Fibroblast of villous mesenchyme (primary cell): ENCODE measurements around the gene ARHGAP35. TPM values are rescaled to one million over a fixed set of nuclear protein-coding genes. Genes with fewer than 3 reads are reported as not detected.
A peak's percentile ranks its signal among the peaks of the same experiment; 100 is the strongest.
"Not testable (repeated sequence)": the region's sequence is repeated elsewhere in the genome, so short reads cannot be mapped to it uniquely, and the experiment has no call there.

Experiments
- DNase-seq: peaks from one replicate; pipeline ENCODE4 v3.0.0-alpha.2; 2010; ENCODE audit warnings: low read depth
- H3K4me3 ChIP-seq: 2 replicates; pipeline ENCODE4 v1.5.1; 2011; ENCODE audit warnings: low read depth, mild to moderate bottlenecking, low read length
- total RNA-seq: library from RNA; depleted of rRNA; stranded (reverse); fragments of >200 nt; gene quantifications from 2 replicates; pipeline ENCODE4 v1.2.3, GENCODE V29; 2012
- TF ChIP-seq, protein P1 (sequence below): IDR thresholded peaks from 2 replicates; pipeline ENCODE4 v1.5.1; 2012; ENCODE audit warnings: low read depth, mild to moderate bottlenecking, low read length; ENCODE audit not compliant: insufficient read depth

ARHGAP35 gene
- total RNA-seq, 1 donor = 31.5 TPM

DNA sequence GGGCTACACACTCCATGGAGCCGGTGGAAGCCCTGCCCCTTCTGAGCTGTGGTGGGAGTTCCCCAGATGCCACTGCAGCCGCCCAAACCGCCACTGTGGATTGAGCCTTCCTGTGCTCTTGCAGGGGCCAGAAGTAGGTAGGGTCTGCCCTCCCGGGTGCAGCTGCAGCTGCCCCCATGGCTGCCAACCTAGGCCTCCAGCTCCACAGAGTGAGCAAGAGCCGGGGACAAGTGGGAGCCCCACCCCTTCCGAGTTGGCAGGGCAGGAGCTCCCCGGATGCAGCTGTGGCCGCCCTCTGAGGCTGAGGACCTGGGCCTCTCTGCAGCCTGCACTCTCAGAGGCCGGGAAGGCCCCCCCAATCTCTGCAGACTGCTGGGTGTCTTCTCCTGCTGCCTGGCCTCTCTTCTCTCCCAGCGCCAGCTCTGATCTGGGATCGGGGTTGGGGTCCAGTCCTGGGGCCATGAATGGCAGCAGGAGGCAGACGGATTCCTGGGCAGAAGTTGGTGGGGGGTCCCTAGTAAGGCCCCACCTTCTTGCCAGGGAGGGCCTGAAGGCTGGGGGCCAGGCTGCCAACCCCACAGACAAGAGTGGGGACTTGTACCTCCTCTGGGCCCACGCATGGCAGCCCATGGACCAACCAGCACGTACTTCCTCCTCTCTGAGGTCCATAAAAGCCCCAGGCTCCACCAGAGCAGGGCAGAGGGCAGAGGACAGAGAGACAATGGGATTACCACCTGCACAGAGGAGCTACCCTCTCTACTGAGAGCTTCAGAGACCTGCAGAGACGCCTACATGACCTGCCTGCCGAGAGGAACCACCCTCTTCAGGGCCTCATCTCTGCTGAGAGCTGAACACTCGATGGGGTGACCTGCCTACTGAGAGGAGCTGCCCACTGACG, 39.0 kb upstream of the ARHGAP35 start:
- TF ChIP-seq, protein P1, sequence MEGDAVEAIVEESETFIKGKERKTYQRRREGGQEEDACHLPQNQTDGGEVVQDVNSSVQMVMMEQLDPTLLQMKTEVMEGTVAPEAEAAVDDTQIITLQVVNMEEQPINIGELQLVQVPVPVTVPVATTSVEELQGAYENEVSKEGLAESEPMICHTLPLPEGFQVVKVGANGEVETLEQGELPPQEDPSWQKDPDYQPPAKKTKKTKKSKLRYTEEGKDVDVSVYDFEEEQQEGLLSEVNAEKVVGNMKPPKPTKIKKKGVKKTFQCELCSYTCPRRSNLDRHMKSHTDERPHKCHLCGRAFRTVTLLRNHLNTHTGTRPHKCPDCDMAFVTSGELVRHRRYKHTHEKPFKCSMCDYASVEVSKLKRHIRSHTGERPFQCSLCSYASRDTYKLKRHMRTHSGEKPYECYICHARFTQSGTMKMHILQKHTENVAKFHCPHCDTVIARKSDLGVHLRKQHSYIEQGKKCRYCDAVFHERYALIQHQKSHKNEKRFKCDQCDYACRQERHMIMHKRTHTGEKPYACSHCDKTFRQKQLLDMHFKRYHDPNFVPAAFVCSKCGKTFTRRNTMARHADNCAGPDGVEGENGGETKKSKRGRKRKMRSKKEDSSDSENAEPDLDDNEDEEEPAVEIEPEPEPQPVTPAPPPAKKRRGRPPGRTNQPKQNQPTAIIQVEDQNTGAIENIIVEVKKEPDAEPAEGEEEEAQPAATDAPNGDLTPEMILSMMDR = no peak
- DNase-seq = no peak
- no peak overlapping the region for H3K4me3 ChIP-seq

DNA sequence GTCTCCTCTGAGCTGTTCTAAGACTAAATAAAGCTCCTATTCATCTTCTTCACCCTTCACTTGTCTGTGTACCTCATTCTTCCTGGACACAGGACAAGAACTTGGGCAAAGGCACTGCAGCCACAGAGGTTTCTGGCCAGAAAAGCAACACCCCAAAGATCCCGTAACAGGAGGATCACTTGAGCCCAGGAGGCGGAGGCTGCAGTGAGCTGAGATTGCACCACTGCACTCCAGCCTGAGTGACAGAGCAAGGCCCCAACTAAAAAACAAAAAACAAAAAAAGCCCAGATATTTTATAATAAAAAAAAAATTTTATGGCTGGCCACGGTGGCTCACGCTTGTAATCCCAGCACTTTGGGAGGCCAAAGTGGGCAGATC, 38.4 kb upstream of the ARHGAP35 start:
- not testable (repeated sequence) for DNase-seq, H3K4me3 ChIP-seq

DNA sequence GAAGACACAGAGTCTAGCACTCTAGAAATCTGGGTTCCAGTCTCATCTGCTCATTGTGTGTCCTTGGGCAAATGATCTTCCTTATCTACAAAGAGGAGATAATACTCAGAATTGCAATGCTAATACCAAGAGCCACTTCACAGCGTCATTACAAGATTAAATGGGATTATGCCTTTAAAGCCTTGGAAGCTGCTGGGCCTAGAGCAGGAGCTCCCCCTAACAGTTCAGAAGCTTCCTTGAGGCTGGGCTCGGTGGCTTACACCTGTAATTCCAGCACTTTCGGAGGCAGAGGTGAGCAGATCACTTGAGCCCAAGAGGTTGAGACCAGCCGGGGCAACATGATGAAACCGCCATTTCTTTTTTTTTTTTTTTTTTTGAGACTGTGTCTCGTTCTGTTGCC, 37.7 kb upstream of the ARHGAP35 start:
- no peak overlapping the region for H3K4me3 ChIP-seq
- peak; percentile 30 for DNase-seq
- TF ChIP-seq, protein P1 = no peak

DNA sequence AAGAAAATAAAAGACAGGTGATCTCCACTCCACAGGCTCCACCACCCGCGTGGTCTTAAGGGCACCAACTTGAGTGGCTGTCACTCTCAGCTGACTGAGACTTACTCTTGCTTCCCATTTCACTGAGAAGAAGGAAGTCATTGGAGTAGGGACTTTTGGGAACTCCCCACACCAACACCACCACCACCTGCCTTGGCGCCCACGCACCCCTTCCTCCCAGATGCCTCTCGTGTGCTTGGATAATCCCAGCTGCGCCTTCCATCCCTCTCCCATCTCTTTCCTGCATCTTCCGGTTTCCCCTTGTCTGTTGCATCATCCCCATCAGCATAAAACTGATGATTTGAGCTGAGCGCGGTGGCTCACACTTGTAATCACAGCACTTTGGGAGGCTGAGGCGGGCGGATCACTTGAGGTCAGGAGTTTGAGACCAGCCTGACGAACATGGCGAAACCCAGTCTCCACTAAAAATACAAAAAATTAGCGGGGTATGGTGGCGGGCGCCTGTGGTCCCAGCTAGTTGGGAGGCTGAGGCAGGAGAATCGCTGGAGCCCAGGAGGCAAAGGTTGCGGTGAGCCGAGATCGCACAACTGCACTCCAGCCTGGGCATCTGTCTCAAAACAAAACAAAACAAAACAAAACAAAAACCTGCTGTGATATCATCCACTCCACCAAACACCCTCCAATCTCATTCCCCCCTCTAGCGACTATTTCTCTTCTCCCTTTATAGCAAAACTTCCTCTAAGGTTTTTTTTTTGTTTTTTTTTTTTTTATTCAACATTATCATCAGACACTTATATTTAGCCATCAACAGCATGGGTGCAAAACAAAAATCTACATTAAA, 35.7 kb upstream of the ARHGAP35 start:
- H3K4me3 ChIP-seq = no peak overlapping the region
- peak; percentile 33 for DNase-seq
- TF ChIP-seq, protein P1 = peak; percentile 6

DNA sequence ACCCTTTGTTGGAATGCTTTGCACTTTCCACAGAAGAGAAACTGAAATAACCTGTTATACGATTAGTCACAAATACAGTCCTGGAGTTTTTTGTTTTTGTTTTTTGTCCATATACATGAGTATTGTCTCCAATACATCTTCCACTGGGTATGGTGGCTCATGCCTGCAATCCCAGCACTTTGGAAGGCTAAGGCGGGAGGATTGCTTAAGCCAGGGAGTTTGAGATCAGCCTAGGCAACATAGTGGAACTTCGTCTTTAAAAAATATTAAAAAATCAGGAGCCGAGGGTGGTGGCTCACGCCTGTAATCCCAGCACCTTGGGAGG, 35.1 kb upstream of the ARHGAP35 start:
- no peak for DNase-seq
- no peak overlapping the region for H3K4me3 ChIP-seq
- TF ChIP-seq, protein P1 = no peak

DNA sequence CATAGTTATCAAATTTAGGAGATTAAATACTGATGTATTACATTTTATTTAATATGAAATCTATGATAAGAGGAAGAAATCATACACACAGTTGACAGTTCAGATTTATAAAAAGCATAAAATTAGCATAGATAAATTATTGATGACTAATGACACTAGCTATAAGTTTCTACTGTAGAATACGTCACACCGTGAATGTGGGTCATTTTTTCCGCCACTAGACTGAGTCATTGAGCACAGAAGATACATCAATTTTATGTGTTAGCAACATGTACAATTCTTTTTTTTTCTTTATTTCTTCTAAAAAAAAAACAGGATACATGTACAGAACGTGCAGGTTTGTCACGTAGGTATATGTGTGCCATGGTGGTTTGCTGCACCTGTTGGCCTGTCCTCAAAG, 32.3 kb upstream of the ARHGAP35 start:
- TF ChIP-seq, protein P1 = no peak
- H3K4me3 ChIP-seq = no peak overlapping the region
- DNase-seq = peak; percentile 72

DNA sequence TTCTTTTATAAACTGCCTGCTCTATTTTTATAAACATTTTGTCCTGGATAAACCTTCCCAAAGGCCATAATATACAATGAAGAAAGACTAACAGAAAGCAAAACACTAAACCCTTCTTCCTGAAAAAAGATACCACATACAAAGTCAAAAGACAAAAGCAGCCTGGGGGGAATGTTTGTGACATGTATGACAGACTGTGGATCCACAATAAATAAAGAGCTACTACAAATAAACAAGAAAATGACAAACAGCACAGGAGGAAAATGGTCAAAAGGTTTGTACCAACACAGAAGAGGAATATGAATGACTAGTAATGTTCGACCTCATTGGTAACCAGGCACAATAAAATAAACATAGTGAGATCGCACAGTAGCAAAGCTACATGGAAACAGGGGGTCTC, 29.9 kb upstream of the ARHGAP35 start:
- H3K4me3 ChIP-seq = no peak overlapping the region

More for the DNA sequence above, 29.9 kb upstream of the ARHGAP35 start:
- TF ChIP-seq, protein P1 = no peak
- no peak for DNase-seq
